PC-3 (cell line): ENCODE data around the gene PCDHGB1.

Experiments used
- CTCF ChIP-seq: fragments of 300-600 bp; sonication (generic); conservative IDR thresholded peaks from 2 replicates; pipeline ENCODE4 v1.5.1; 2017; ENCODE audit warnings: antibody characterized with exemption, low read depth, mild to moderate bottlenecking, low read length
- EZH2 ChIP-seq: fragments of 300-600 bp; sonication (generic); IDR thresholded peaks from one replicate; pipeline ENCODE4 v1.6.1; 2017; ENCODE audit warnings: antibody characterized with exemption, mild to moderate bottlenecking, low read length; ENCODE audit not compliant: unreplicated experiment
- EZH2phosphoT487 ChIP-seq: fragments of 300-600 bp; sonication (generic); IDR thresholded peaks from 2 replicates; pipeline ENCODE4 v1.6.1; 2018; ENCODE audit warnings: mild to moderate bottlenecking, antibody characterized with exemption, low read length, borderline replicate concordance

GRCh38 chr5:141303756-141304155 is 46.1 kb upstream of the PCDHGB1 start, which contains the start of gene SLC25A2:
- TF ChIP-seq CTCF (no peak), EZH2phosphoT487 (no peak), EZH2 (no peak)
